Stimulated activated CD4-positive, alpha-beta T cell treated with anti-CD3 and anti-CD28 coated beads, Interleukin-15, amount 100 ng/mL, for 48 hours (primary cell): ENCODE results near the gene SDHB.

Experiments used
- DNase-seq, 2 donors: peaks; one replicate each; pipeline ENCODE4 v3.0.0-alpha.2; 2020; ENCODE audit warnings: low read depth in 2 of 2

SDHB gene

GRCh38 chr1:16986560-16986959, 67.3 kb downstream of the SDHB start:
- no peak for DNase-seq

- no peak for DNase-seq
Measured at GRCh38 chr1:16986113-16986512, 67.7 kb downstream of the SDHB start.

- no peak for DNase-seq
Measured at GRCh38 chr1:16984717-16985116, 69.1 kb downstream of the SDHB start.

GRCh38 chr1:16983649-16984048, 70.2 kb downstream of the SDHB start:
- no peak for DNase-seq

GRCh38 chr1:16982902-16983301, 70.9 kb downstream of the SDHB start:
- no peak for DNase-seq

- no peak for DNase-seq
Measured at GRCh38 chr1:16981269-16981849, 72.5 kb downstream of the SDHB start.

GRCh38 chr1:16980473-16981268, 73.2 kb downstream of the SDHB start, which contains the start of gene MFAP2:
Gene MFAP2 (minus strand): TSS chr1:16980620. CDS start chr1:16978273, 2,347 bp downstream.
- no peak for DNase-seq

GRCh38 chr1:16979475-16980327, 74.1 kb downstream of the SDHB start:
- DNase-seq: no peak

- no peak for DNase-seq
Measured at GRCh38 chr1:16978567-16979474, 75.0 kb downstream of the SDHB start.

GRCh38 chr1:16978139-16978538, 75.7 kb downstream of the SDHB start:
- no peak for DNase-seq

GRCh38 chr1:16977377-16977776, 76.5 kb downstream of the SDHB start:
- no peak for DNase-seq

GRCh38 chr1:16976966-16977365, 76.9 kb downstream of the SDHB start:
- DNase-seq: no peak

GRCh38 chr1:16975838-16976237, 78.0 kb downstream of the SDHB start:
- no peak for DNase-seq

GRCh38 chr1:16975211-16975610, 78.6 kb downstream of the SDHB start:
- DNase-seq: no peak

GRCh38 chr1:16973215-16973614, 80.6 kb downstream of the SDHB start:
- no peak for DNase-seq

GRCh38 chr1:16972189-16972895, 81.5 kb downstream of the SDHB start:
- no peak for DNase-seq

GRCh38 chr1:16971341-16972188, 82.3 kb downstream of the SDHB start:
- DNase-seq: no peak

GRCh38 chr1:16970132-16970910, 83.5 kb downstream of the SDHB start:
- DNase-seq: no peak

- DNase-seq: no peak
Measured at GRCh38 chr1:16969651-16970050, 84.2 kb downstream of the SDHB start.
